BJ (cell line): ENCODE results near the gene KCNA3. TPM values are rescaled to one million over a fixed set of nuclear protein-coding genes. Genes with fewer than 3 reads are reported as not detected.

Experiments used
- CTCF ChIA-PET: fragments of 350-600 bp; formaldehyde crosslinking; extraction: SDS; loops from one replicate; lab custom pipeline; 2021; ENCODE audit warnings: antibody characterized with exemption, inconsistent platforms; lab: Yijun Ruan, JAX
- POLR2A ChIA-PET: fragments of 300-600 bp; sonication (Branson Sonifier 250); formaldehyde crosslinking; extraction: SDS; loops from one replicate; lab custom pipeline; 2021; ENCODE audit warnings: antibody characterized with exemption; lab: Charles Lee
- DNase-seq: peaks from one replicate; pipeline ENCODE4 v3.0.0-alpha.2; 2011; ENCODE audit warnings: low read depth
- H3K27me3 ChIP-seq: 2 replicates; pipeline ENCODE4 v1.6.0; 2011; ENCODE audit warnings: low read length; ENCODE audit not compliant: control insufficient read depth, insufficient read depth
- H3K36me3 ChIP-seq: 2 replicates; pipeline ENCODE4 v1.5.1; 2011; ENCODE audit warnings: low read length; ENCODE audit not compliant: control insufficient read depth, insufficient read depth
- H3K4me3 ChIP-seq: 2 replicates; pipeline ENCODE4 v1.5.1; 2011; ENCODE audit warnings: low read depth, mild to moderate bottlenecking, control low read depth, low read length
- CTCF ChIP-seq: IDR thresholded peaks from 2 replicates; pipeline ENCODE4 v1.5.1; 2011; ENCODE audit warnings: low read depth, mild to moderate bottlenecking, control low read depth, inconsistent platforms, low read length, moderate library complexity; ENCODE audit not compliant: insufficient read depth
- polyA plus RNA-seq: library from polyadenylated mRNA; depleted of rRNA; stranded (reverse); fragments of >200 nt; gene quantifications from 2 replicates; pipeline ENCODE4 v1.2.3, GENCODE V29; 2011

KCNA3 gene
- polyA plus RNA-seq, 1 experiment, result 0.39 TPM

- Histone ChIP-seq H3K36me3 (no peaks in the 10 kb centered on the region), H3K4me3 (no peak overlapping the region), H3K27me3 (no peaks in the 10 kb centered on the region; the same call in 1 of the 2 replicates)
- CTCF ChIA-PET, result interaction anchor here (0.7 to 3.1 kb wide), 5 partner anchors 10 to 150 kb away, joined by 3 to 22 read pairs (median 6); no protein-coding TSS in a partner anchor
- POLR2A ChIA-PET, result no interaction called here
- no peak for TF ChIP-seq CTCF
- no peak for DNase-seq
Observed at GRCh38 chr1:110634086-110634454, 40.7 kb downstream of the KCNA3 start.

GRCh38 chr1:110633646-110634030, 41.1 kb downstream of the KCNA3 start:
- DNase-seq, result no peak
- Histone ChIP-seq H3K36me3 (no peaks in the 10 kb centered on the region), H3K27me3 (no peaks in the 10 kb centered on the region; the same call in 1 of the 2 replicates), H3K4me3 (no peak overlapping the region)
- TF ChIP-seq CTCF, result no peak
- ChIA-PET CTCF (interaction anchor here (0.7 to 3.1 kb wide), 5 partner anchors 11 to 150 kb away, joined by 3 to 22 read pairs (median 6); no protein-coding TSS in a partner anchor), POLR2A (no interaction called here)

GRCh38 chr1:110631836-110632620, 42.7 kb downstream of the KCNA3 start:
- H3K27me3 ChIP-seq, result no peaks in the 10 kb centered on the region
- ChIA-PET POLR2A (no interaction called here), CTCF (interaction anchor here (0.9 to 5.1 kb wide), 9 partner anchors 10 to 398 kb away, joined by 3 to 66 read pairs (median 3); no protein-coding TSS in a partner anchor)
- H3K4me3 ChIP-seq, result no peak overlapping the region
- DNase-seq, result no peak
- no peaks in the 10 kb centered on the region for H3K36me3 ChIP-seq
- no peak for TF ChIP-seq CTCF

GRCh38 chr1:110630839-110631663, 43.7 kb downstream of the KCNA3 start:
- H3K36me3 ChIP-seq, result no peaks in the 10 kb centered on the region
- POLR2A ChIA-PET, result no interaction called here
- CTCF ChIA-PET, result interaction anchor here (0.9 to 5.1 kb wide), 11 partner anchors 10 to 399 kb away, joined by 3 to 66 read pairs (median 3); no protein-coding TSS in a partner anchor

More at GRCh38 chr1:110630839-110631663, 43.7 kb downstream of the KCNA3 start:
- no peak for DNase-seq
- Histone ChIP-seq H3K4me3 (no peak overlapping the region), H3K27me3 (no peaks in the 10 kb centered on the region)
- TF ChIP-seq CTCF, result peak; percentile 91
